ENCODE data around the gene SPTBN2.
A peak's percentile ranks its signal among the peaks of the same experiment; 100 is the strongest.

Gene SPTBN2

DNA sequence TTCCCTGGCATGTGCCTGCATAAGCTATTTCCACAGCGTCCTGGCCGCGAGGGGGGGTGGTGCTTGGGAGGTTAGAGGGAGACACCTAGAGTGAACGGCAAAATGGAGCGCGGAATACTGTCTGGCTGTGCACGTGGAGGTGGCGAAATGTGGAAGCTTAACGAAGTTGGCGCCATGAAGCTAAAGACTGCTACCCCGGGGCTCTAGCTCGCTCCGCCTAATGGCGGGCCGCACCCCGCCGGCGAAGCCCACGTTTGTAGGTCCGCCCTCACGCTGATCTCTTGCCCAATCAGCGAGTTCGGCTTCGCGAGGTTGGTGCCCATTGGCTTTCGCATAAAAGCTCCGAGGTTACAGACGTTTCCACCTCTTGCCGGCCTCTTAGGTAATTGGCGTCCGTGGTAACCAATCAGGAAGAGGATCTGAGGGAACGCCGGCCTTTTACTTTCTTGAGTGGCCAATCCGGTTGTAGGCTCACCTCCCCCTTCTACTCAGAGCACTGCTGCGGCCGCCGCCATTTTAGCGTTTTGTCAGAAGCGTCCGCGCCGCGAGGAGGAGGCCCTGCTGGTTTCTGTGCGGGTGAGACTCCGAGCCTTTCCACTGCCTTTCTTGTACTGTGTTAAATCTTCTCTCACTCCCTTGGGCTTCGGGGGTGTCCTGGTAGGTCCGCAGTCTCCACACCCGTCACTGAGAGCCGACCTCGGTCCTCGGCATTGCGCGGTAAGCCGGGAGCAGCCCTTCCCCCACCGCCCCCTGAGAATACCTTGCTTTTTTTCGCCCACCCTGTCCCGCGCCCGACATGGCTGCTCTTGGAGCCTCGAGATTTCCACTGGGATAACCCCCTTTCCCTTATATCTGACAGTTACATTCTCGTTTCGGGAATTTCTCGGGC is 90.6 kb downstream of the SPTBN2 start, which contains the start of gene RBM4:
RBM4 (plus strand) TSS at position 527 of the 889 bp plus-strand sequence. CDS start 1,009 bp downstream, outside the sequence.
- peak; percentile 96 for DNase-seq

DNA sequence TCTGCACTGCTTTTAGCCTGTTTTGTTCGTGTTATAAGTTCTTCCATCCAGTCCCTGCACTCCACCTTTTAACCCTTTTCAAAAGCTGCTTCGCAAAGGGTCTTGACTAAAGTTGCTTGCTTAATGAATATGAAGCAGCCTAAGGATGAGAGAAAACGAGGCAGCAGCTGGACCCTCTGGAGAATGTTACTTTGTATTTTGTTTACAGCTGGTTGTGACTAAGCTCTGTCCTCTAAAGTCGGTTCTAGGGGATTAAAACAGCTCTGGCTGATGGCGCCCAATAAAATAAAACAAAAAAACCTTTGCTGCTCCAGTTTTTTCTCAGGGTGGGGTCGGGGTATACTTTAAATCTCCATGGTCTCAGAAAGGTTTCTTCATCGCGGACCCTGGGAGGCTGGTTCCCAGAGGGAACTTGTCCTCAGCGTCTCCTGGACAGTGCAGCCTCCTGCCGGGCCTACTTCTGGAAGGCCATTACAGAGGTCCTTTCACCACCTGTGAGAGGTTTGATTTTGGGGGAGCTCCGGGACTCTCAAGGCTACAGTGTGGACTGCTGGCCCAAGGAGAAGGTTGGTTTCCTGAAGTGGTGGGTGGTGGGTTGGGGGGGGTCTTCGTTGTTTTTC is 91.3 kb downstream of the SPTBN2 start:
- no peak for DNase-seq

- no peak for DNase-seq
Observed at GRCh38 chr11:66636411-66636810, 92.6 kb downstream of the SPTBN2 start.

Data from effector CD4-positive, alpha-beta T cell (primary cell).